Mammary epithelial cell (primary cell): Measurements from ENCODE around the gene MYL4.

Source experiments
- CTCF ChIP-seq, 2 donors: IDR thresholded peaks in 1 of 2; conservative IDR thresholded peaks in 1 of 2; 2 replicates each; pipeline ENCODE4 v1.5.1; 2011 to 2012; ENCODE audit warnings: inconsistent platforms in 2 of 2, low read length in 2 of 2, mild to moderate bottlenecking in 2 of 2, control low read depth in 1 of 2, low read depth in 1 of 2; ENCODE audit not compliant: insufficient read depth in 1 of 2; ENCODE audit errors: extremely low read depth in 1 of 2
- EZH2 ChIP-seq: IDR thresholded peaks from 2 replicates; pipeline ENCODE4 v1.6.1; 2012; ENCODE audit warnings: low read length, inconsistent platforms, borderline replicate concordance

DNA sequence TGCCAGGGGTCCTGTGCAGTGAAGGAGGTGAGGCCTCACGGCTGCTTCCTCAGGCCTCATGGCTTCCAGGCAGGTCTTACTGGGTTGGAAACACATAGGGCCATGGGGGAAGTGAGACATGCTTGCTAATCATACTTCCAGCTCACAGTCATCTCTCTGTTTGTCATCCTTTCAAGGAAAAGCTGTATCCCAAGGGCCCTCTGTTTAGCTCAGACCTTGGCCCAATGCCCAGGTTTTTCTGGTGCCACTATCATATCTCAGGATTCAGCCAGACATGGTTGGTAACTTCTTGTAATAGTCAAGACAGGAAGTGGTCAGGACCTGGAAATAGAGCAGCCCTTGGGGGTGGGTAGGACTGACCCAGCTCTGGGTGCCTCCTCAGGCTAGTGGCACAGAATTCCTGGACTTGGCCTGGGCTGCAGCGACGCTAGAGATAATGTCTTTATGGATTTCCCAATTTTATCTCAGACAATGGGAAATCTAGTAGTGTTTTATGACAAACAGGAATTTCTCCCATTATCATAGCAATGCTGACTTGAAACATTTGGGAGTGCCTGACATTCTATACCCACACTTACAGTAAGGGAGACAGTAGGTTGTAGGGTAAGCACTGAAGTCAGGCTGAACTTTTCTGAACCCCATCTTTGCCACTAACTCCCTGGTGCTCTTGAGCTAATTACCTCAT lies 31.0 kb downstream of the MYL4 start:
- TF ChIP-seq CTCF (conservative IDR thresholded peaks at IDR 0.05 in 1 of 2, IDR thresholded peaks at IDR 0.05 in 1 of 2; ENCODE audit: extremely low read depth in 1 of 2, insufficient read depth in 1 of 2, low read depth in 1 of 2, low read length in 2 of 2) = no peak
- TF ChIP-seq EZH2 = no peak
